Neural progenitor cell (in vitro differentiated cells): Measurements from ENCODE around the gene GOT2.

Source experiments
- CTCF ChIP-seq: fragments of 200-600 bp; sonication (generic); IDR thresholded peaks from 2 replicates; pipeline ENCODE4 v1.5.1; 2017; ENCODE audit warnings: antibody characterized with exemption, mild to moderate bottlenecking
- EZH2 ChIP-seq: fragments of 200-600 bp; sonication (generic); IDR thresholded peaks from 2 replicates; pipeline ENCODE4 v1.6.1; 2017; ENCODE audit warnings: antibody characterized with exemption, mild to moderate bottlenecking, moderate library complexity
- EZH2phosphoT487 ChIP-seq: fragments of 200-600 bp; sonication (generic); IDR thresholded peaks from 2 replicates; pipeline ENCODE4 v1.6.1; 2017; ENCODE audit warnings: antibody characterized with exemption

GRCh38 chr16:58732545-58733247 lies 1.4 kb downstream of the GOT2 start:
- TF ChIP-seq CTCF (no peak), EZH2 (no peak), EZH2phosphoT487 (no peak)
